ENCODE data around the gene BOLA2B. TPM values are rescaled to one million over a fixed set of nuclear protein-coding genes. Genes with fewer than 3 reads are reported as not detected.
"Not testable (repeated sequence)": the region's sequence is repeated elsewhere in the genome, so short reads cannot be mapped to it uniquely, and the experiment has no call there.

BOLA2B gene
- polyA plus RNA-seq, 4 donors = 55.8 to 614 (median 378) TPM

DNA sequence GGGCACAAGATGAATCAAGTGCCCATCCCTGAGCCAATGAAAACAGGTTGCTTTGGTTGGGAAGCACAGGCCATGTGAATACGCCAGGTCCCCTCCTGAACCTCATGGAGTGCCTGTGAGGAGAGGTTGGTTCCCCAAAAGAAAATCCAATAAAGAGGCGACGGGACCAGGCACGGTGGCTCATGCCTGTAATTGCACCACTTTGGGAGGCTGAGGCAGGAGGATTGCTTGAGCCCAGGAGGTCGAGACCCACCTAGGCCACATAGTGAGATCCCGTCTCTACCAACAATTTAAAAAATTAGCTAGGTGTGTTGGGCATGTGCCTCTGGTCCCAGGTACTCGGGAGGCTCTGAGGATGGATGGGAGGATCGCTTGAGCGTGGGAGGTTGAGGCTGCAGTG lies 13.5 kb downstream of the BOLA2B start:
- no peaks in the 10 kb centered on the region for H3K9me3 ChIP-seq (ENCODE audit: control insufficient read depth in 2 of 2, insufficient read depth in 1 of 2, low read depth in 1 of 2, low read length in 1 of 2)
- H3K27ac ChIP-seq (ENCODE audit: low read depth in 1 of 3, low read length in 2 of 3) = no peak overlapping the region
- H3K4me3 ChIP-seq (ENCODE audit: low read depth in 1 of 3, low read length in 3 of 3) = no peak overlapping the region
- peaks cover 0 to 12% (median 0%) of the 10 kb centered on the region in 3 donors for H3K4me1 ChIP-seq (ENCODE audit: control insufficient read depth in 3 of 3, insufficient read depth in 2 of 3, low read depth in 1 of 3, low read length in 2 of 3)
- WGBS, 3 donors = 94 to 98% (median 95%) methylated on average over 9 of the region's 9 CpGs
- H3K27me3 ChIP-seq (ENCODE audit: control insufficient read depth in 3 of 3, insufficient read depth in 3 of 3, low read length in 3 of 3) = peaks cover 0 to 8% (median 0%) of the 10 kb centered on the region in 3 donors
- H3K36me3 ChIP-seq (ENCODE audit: control insufficient read depth in 3 of 3, insufficient read depth in 2 of 3, low read depth in 1 of 3, low read length in 3 of 3) = peaks cover 0 to 2% (median 0%) of the 10 kb centered on the region in 3 donors
- FAIRE-seq = no peak
- no peak for DNase-seq

DNA sequence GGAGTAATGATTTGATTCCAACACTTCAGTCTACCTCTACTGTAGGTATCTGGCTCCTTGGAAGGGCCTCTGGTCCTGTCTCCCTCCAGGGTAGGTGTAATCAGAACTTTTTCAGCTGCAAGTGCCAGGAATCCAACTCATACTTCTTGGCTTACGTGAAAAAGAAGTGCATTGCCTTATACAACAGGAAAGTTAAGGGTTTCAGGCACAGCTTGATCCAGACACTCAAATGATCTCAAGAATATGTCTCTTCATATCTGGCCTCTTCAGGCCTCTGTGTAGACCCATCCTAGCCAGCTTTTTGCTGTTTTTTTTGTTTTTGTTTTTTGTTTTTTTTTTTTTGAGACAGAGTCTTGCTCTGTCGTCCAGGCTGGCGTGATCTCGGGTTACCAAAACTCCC lies 14.3 kb downstream of the BOLA2B start:
- H3K27ac ChIP-seq (ENCODE audit: low read depth in 1 of 3, low read length in 2 of 3) = no peak overlapping the region
- no peak overlapping the region for H3K4me3 ChIP-seq (ENCODE audit: low read depth in 1 of 3, low read length in 3 of 3)
- H3K36me3 ChIP-seq (ENCODE audit: control insufficient read depth in 3 of 3, insufficient read depth in 2 of 3, low read depth in 1 of 3, low read length in 3 of 3) = no peaks in the 10 kb centered on the region
- H3K27me3 ChIP-seq (ENCODE audit: control insufficient read depth in 3 of 3, insufficient read depth in 3 of 3, low read length in 3 of 3) = peaks cover 0 to 3% (median 0%) of the 10 kb centered on the region in 3 donors
- no peak for FAIRE-seq
- H3K4me1 ChIP-seq (ENCODE audit: control insufficient read depth in 3 of 3, insufficient read depth in 2 of 3, low read depth in 1 of 3, low read length in 2 of 3) = peaks cover 0 to 12% (median 0%) of the 10 kb centered on the region in 3 donors
- 89 to 95% (median 93%) methylated on average over 4 of the region's 4 CpGs for WGBS, 3 donors
- DNase-seq = no peak
- no peaks in the 10 kb centered on the region for H3K9me3 ChIP-seq (ENCODE audit: control insufficient read depth in 2 of 2, insufficient read depth in 1 of 2, low read depth in 1 of 2, low read length in 1 of 2)

DNA sequence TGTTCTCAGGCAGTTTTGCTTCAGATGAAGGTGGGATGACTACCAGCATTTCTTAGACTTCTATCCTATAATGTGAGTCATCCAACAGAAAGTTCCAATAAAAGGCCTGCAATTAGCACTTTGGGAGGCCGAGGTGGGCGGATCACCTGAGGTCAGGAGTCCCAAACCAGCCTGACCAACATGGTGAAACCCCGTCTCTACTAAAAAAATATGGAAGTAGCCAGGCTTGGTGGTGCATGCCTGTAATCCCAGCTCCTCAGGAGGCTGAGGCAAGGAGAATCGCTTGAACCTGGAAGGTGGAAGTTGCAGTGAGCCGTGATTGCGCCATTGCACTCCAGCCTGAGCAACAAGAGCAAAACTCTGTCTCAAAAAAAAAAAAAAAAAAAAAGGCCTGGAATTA lies 16.6 kb downstream of the BOLA2B start:
- FAIRE-seq; DNase-seq; H3K27me3 ChIP-seq (ENCODE audit: control insufficient read depth in 3 of 3, insufficient read depth in 3 of 3, low read length in 3 of 3); H3K27ac ChIP-seq (ENCODE audit: low read depth in 1 of 3, low read length in 2 of 3); H3K4me3 ChIP-seq (ENCODE audit: low read depth in 1 of 3, low read length in 3 of 3); H3K9me3 ChIP-seq (ENCODE audit: control insufficient read depth in 2 of 2, insufficient read depth in 1 of 2, low read depth in 1 of 2, low read length in 1 of 2); H3K36me3 ChIP-seq (ENCODE audit: control insufficient read depth in 3 of 3, insufficient read depth in 2 of 3, low read depth in 1 of 3, low read length in 3 of 3): not testable (repeated sequence)
- 82 to 84% (median 84%) methylated on average over 6 of the region's 6 CpGs for WGBS, 3 donors
- peaks cover 0 to 12% (median 0%) of the 10 kb centered on the region in 3 donors for H3K4me1 ChIP-seq (ENCODE audit: control insufficient read depth in 3 of 3, insufficient read depth in 2 of 3, low read depth in 1 of 3, low read length in 2 of 3)

DNA sequence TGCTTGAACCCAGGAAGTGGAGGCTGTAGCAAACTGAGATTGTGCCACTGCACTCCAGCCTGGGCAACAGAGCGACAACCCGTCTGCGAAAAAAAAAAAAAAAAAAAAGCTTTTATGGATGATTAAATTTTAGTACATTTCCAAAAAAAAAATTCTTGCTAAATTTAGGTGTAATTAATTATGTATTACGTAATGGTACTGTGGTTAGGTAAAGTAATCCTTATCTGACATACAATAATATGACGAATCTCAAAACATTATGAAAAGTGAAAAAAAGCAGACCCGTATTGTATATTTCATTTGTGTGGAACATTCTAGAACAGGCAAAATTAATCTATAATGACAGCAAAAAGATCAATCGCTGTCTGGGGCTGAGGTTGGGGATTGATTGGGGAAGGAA lies 20.4 kb downstream of the BOLA2B start:
- WGBS, 3 donors = 80 to 86% (median 86%) methylated on average over 7 of the region's 7 CpGs
- DNase-seq = no peak
- Histone ChIP-seq H3K9me3 (ENCODE audit: control insufficient read depth in 2 of 2, insufficient read depth in 1 of 2, low read depth in 1 of 2, low read length in 1 of 2) (no peaks in the 10 kb centered on the region), H3K4me3 (ENCODE audit: low read depth in 1 of 3, low read length in 3 of 3) (no peak overlapping the region), H3K36me3 (ENCODE audit: control insufficient read depth in 3 of 3, insufficient read depth in 2 of 3, low read depth in 1 of 3, low read length in 3 of 3) (no peaks in the 10 kb centered on the region), H3K27ac (ENCODE audit: low read depth in 1 of 3, low read length in 2 of 3) (no peak overlapping the region), H3K27me3 (ENCODE audit: control insufficient read depth in 3 of 3, insufficient read depth in 3 of 3, low read length in 3 of 3) (no peaks in the 10 kb centered on the region), H3K4me1 (ENCODE audit: control insufficient read depth in 3 of 3, insufficient read depth in 2 of 3, low read depth in 1 of 3, low read length in 2 of 3) (no peaks in the 10 kb centered on the region)
- no peak for FAIRE-seq

DNA sequence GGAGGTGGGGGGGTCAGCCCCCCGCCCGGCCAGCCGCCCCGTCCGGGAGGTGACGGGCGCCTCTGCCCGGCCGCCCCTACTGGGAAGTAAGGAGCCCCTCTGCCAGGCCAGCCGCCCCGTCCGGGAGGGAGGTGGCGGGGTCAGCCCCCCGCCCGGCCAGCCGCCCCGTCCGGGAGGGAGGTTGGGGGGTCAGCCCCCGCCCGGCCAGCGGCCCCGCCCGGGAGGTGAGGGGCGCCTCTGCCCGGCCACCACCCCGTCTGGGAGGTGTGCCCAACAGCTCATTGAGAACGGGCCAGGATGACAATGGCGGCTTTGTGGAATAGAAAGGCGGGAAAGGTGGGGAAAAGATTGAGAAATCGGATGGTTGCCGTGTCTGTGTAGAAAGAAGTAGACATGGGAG lies 23.3 kb downstream of the BOLA2B start:
- H3K27me3 ChIP-seq (ENCODE audit: control insufficient read depth in 3 of 3, insufficient read depth in 3 of 3, low read length in 3 of 3); H3K4me1 ChIP-seq (ENCODE audit: control insufficient read depth in 3 of 3, insufficient read depth in 2 of 3, low read depth in 1 of 3, low read length in 2 of 3); H3K27ac ChIP-seq (ENCODE audit: low read depth in 1 of 3, low read length in 2 of 3); FAIRE-seq; DNase-seq; H3K9me3 ChIP-seq (ENCODE audit: control insufficient read depth in 2 of 2, insufficient read depth in 1 of 2, low read depth in 1 of 2, low read length in 1 of 2); H3K36me3 ChIP-seq (ENCODE audit: control insufficient read depth in 3 of 3, insufficient read depth in 2 of 3, low read depth in 1 of 3, low read length in 3 of 3); H3K4me3 ChIP-seq (ENCODE audit: low read depth in 1 of 3, low read length in 3 of 3): not testable (repeated sequence)
- 68 to 82% (median 69%) methylated on average over 11 to 26 of the region's 31 CpGs for WGBS, 3 donors

DNA sequence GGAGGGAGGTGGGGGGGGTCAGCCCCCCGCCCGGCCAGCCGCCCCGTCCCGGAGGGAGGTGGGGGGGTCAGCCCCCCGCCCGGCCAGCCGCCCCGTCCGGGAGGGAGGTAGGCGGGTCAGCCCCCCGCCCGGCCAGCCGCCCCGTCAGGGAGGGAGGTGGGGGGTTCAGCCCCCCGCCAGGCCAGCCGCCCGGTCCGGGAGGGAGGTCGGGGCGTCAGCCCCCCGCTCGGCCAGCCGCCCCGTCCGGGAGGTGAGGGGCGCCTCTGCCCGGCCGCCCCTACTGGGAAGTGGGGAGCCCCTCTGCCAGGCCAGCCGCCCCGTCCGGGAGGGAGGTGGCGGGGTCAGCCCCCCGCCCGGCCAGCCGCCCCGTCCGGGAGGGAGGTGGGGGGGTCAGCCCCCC lies 24.1 kb downstream of the BOLA2B start:
- DNase-seq; H3K4me1 ChIP-seq (ENCODE audit: control insufficient read depth in 3 of 3, insufficient read depth in 2 of 3, low read depth in 1 of 3, low read length in 2 of 3); H3K27ac ChIP-seq (ENCODE audit: low read depth in 1 of 3, low read length in 2 of 3); H3K4me3 ChIP-seq (ENCODE audit: low read depth in 1 of 3, low read length in 3 of 3); H3K9me3 ChIP-seq (ENCODE audit: control insufficient read depth in 2 of 2, insufficient read depth in 1 of 2, low read depth in 1 of 2, low read length in 1 of 2); H3K27me3 ChIP-seq (ENCODE audit: control insufficient read depth in 3 of 3, insufficient read depth in 3 of 3, low read length in 3 of 3); FAIRE-seq; H3K36me3 ChIP-seq (ENCODE audit: control insufficient read depth in 3 of 3, insufficient read depth in 2 of 3, low read depth in 1 of 3, low read length in 3 of 3): not testable (repeated sequence)
- 91 to 97% (median 95%) methylated on average over 7 to 38 of the region's 38 CpGs for WGBS, 3 donors

DNA sequence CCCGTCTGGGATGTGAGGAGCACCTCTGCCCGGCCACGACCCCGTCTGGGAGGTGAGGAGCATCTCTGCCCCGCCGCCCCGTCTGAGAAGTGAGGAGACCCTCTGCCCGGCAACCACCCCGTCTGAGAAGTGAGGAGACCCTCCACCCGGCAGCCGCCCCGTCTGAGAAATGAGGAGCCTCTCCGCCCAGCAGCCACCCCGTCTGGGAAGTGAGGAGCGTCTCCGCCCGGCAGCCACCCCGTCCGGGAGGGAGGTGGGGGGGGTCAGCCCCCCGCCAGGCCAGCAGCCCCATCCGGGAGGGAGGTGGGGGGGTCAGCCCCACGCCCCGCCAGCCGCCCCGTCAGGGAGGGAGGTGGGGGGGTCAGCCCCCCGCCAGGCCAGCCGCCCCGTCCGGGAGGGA lies 24.7 kb downstream of the BOLA2B start:
- not testable (repeated sequence) for H3K27me3 ChIP-seq (ENCODE audit: control insufficient read depth in 3 of 3, insufficient read depth in 3 of 3, low read length in 3 of 3); H3K9me3 ChIP-seq (ENCODE audit: control insufficient read depth in 2 of 2, insufficient read depth in 1 of 2, low read depth in 1 of 2, low read length in 1 of 2); DNase-seq; H3K4me3 ChIP-seq (ENCODE audit: low read depth in 1 of 3, low read length in 3 of 3); H3K27ac ChIP-seq (ENCODE audit: low read depth in 1 of 3, low read length in 2 of 3); FAIRE-seq; H3K36me3 ChIP-seq (ENCODE audit: control insufficient read depth in 3 of 3, insufficient read depth in 2 of 3, low read depth in 1 of 3, low read length in 3 of 3); H3K4me1 ChIP-seq (ENCODE audit: control insufficient read depth in 3 of 3, insufficient read depth in 2 of 3, low read depth in 1 of 3, low read length in 2 of 3)
- WGBS, 3 donors = 84 to 93% (median 87%) methylated on average over 7 to 18 of the region's 29 CpGs

DNA sequence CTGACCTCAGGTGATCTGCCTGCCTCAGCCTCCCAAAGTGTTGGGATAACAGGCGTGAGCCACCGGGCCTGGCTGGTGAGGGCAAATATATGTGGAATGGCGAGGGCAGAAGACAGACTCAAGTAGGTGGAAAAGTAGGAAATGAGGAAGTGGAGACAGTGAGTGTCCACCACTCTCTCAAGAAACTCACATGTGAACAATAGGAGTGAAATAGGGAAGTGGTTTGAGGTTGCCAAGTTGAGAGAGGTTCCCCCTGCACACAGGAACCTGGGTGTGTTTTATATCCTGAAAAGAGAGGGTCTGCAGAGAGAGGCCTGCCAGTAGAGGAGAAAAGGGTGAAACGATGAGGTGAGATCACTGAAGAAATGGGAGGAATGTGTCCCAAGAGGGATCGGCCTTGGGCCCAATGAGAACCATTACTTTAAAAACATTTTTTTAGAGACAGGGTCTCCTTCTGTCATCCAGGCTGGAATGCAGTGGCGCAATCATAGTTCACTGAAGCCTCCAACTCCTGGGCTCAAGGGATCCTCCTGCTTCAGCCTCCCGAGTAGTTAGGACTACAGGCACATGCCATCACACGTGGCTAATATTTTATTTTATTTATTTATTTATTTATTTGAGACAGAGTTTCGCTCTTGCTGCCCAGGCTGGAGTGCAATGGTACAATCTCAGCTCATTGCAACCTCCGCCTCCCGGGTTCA lies 27.1 kb downstream of the BOLA2B start:
- Histone ChIP-seq H3K36me3 (ENCODE audit: control insufficient read depth in 3 of 3, insufficient read depth in 2 of 3, low read depth in 1 of 3, low read length in 3 of 3) (no peaks in the 10 kb centered on the region), H3K27me3 (ENCODE audit: control insufficient read depth in 3 of 3, insufficient read depth in 3 of 3, low read length in 3 of 3) (no peaks in the 10 kb centered on the region), H3K4me1 (ENCODE audit: control insufficient read depth in 3 of 3, insufficient read depth in 2 of 3, low read depth in 1 of 3, low read length in 2 of 3) (no peaks in the 10 kb centered on the region), H3K27ac (ENCODE audit: low read depth in 1 of 3, low read length in 2 of 3) (no peak overlapping the region), H3K9me3 (ENCODE audit: control insufficient read depth in 2 of 2, insufficient read depth in 1 of 2, low read depth in 1 of 2, low read length in 1 of 2) (no peaks in the 10 kb centered on the region), H3K4me3 (ENCODE audit: low read depth in 1 of 3, low read length in 3 of 3) (no peak overlapping the region)
- no peak for FAIRE-seq
- 79 to 92% (median 80%) methylated on average over 11 of the region's 11 CpGs for WGBS, 3 donors
- DNase-seq = peak in 1 of 2 donors; percentile 32

DNA sequence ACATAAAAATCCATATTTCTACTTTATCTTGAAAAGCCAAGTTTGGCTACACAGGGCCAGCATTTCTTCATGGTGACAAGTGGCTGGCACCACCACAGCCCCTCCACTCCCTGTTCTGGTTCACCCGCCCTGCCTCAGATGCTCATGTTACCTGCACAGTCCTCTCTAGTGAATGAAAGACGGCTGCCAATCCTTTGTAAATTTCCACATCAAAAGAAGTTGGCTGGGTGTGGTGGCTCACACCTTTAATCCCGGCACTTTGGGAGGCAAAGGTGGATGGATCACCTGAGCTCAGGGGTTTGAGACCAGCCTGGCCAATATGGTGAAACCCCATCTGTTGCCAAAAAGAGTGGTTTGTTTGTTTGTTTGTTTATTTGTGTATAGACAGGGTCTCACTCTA lies 29.9 kb downstream of the BOLA2B start:
- no peaks in the 10 kb centered on the region for H3K9me3 ChIP-seq (ENCODE audit: control insufficient read depth in 2 of 2, insufficient read depth in 1 of 2, low read depth in 1 of 2, low read length in 1 of 2)
- 48 to 68% (median 58%) methylated on average over 3 of the region's 3 CpGs for WGBS, 3 donors
- H3K36me3 ChIP-seq (ENCODE audit: control insufficient read depth in 3 of 3, insufficient read depth in 2 of 3, low read depth in 1 of 3, low read length in 3 of 3) = no peaks in the 10 kb centered on the region
- no peak overlapping the region for H3K4me3 ChIP-seq (ENCODE audit: low read depth in 1 of 3, low read length in 3 of 3)
- no peak overlapping the region for H3K27ac ChIP-seq (ENCODE audit: low read depth in 1 of 3, low read length in 2 of 3)
- FAIRE-seq = no peak
- no peak for DNase-seq
- no peaks in the 10 kb centered on the region for H3K4me1 ChIP-seq (ENCODE audit: control insufficient read depth in 3 of 3, insufficient read depth in 2 of 3, low read depth in 1 of 3, low read length in 2 of 3)
- H3K27me3 ChIP-seq (ENCODE audit: control insufficient read depth in 3 of 3, insufficient read depth in 3 of 3, low read length in 3 of 3) = no peaks in the 10 kb centered on the region
